OCI-LY3 (cell line): ENCODE data around the gene ZMIZ1.
"Not testable (repeated sequence)": the region's sequence is repeated elsewhere in the genome, so short reads cannot be mapped to it uniquely, and the experiment has no call there.

Experiments
- CTCF ChIP-seq: fragments of 200-600, 300-600 bp; sonication (generic); IDR thresholded peaks from 2 replicates; pipeline ENCODE4 v1.5.1; 2014; ENCODE audit warnings: antibody characterized with exemption, low read length, low read depth
- EZH2phosphoT487 ChIP-seq: fragments of 200-600 bp; shearing (Covaris generic); IDR thresholded peaks from 2 replicates; pipeline ENCODE4 v1.6.1; 2018; ENCODE audit warnings: antibody characterized with exemption, mixed run types, low read depth

- not testable (repeated sequence) for TF ChIP-seq CTCF, EZH2phosphoT487
Observed at GRCh38 chr10:79337783-79338469, 269.2 kb downstream of the ZMIZ1 start.
